Mucosa of stomach (tissue), 1 donor: ENCODE measurements around the gene SIPA1L3.

ENCODE experiments used
- H3K27me3 ChIP-seq: one replicate; pipeline ENCODE4 v1.7.0; 2013; ENCODE audit warnings: mild to moderate bottlenecking, low read length; ENCODE audit not compliant: control insufficient read depth, insufficient read depth
- H3K36me3 ChIP-seq: one replicate; pipeline ENCODE4 v1.7.0; 2013; ENCODE audit warnings: low read length; ENCODE audit not compliant: control insufficient read depth, insufficient read depth
- H3K4me1 ChIP-seq: one replicate; pipeline ENCODE4 v1.7.0; 2013; ENCODE audit warnings: mild to moderate bottlenecking, low read length; ENCODE audit not compliant: control insufficient read depth, insufficient read depth
- H3K4me3 ChIP-seq: one replicate; pipeline ENCODE4 v1.7.0; 2013; ENCODE audit warnings: low read length
- H3K9ac ChIP-seq: one replicate; pipeline ENCODE4 v1.7.0; 2013; ENCODE audit warnings: mild to moderate bottlenecking, low read length, moderate library complexity
- H3K9me3 ChIP-seq: one replicate; pipeline ENCODE4 v1.7.0; 2013; ENCODE audit warnings: mild to moderate bottlenecking, low read length, moderate library complexity; ENCODE audit not compliant: control insufficient read depth
- donor health status: Pancreatic carcinoma.

SIPA1L3 gene

DNA sequence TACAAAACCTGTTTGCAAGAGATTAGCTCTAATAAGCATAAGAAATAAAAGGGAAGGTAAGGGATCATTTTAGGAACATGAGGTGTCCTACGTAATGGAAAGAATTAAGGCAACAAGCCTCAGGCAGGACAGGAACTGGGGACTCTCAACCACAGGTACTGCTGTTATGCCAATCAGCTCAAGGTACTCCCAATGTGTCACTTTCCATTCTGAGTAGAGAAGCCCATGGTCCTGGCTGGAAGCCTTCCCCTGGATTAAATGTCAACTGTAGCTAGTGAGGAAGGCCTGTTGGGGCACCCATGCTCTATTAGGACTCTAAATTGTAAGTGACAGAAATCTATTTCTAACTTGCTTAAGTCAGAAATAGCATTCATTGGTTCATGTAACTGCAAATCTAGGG, 182.4 kb downstream of the SIPA1L3 start:
- H3K9me3 ChIP-seq, result no peaks in the 10 kb centered on the region
- no peaks in the 10 kb centered on the region for H3K4me1 ChIP-seq
- H3K27me3 ChIP-seq, result no peaks in the 10 kb centered on the region
- H3K36me3 ChIP-seq, result peaks cover 5% of the 10 kb centered on the region
- H3K9ac ChIP-seq, result no peak overlapping the region
- H3K4me3 ChIP-seq, result no peak overlapping the region

DNA sequence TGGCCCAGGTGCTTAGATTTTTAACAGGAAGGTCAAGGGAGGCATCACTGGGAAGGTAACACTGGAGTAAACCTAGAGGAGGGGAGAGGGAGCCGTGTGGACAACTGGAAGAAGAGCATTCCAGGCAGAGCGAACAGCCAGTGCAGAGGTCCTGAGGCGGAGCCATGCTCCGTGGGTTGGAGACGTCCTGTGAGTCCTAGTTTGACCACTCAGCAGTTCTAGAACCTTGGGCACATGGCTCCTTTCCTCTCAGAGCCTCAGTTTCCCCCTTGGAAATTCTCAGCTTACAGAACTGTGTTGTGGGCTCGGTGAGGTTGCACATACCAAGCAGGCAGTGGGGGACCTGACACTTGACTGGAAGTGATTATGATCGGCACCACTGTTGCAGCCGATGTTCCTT, 186.1 kb downstream of the SIPA1L3 start:
- peaks cover 5% of the 10 kb centered on the region for H3K36me3 ChIP-seq
- H3K9me3 ChIP-seq, result no peaks in the 10 kb centered on the region
- no peaks in the 10 kb centered on the region for H3K27me3 ChIP-seq
- no peaks in the 10 kb centered on the region for H3K4me1 ChIP-seq
- no peak overlapping the region for H3K9ac ChIP-seq
- H3K4me3 ChIP-seq, result no peak overlapping the region

DNA sequence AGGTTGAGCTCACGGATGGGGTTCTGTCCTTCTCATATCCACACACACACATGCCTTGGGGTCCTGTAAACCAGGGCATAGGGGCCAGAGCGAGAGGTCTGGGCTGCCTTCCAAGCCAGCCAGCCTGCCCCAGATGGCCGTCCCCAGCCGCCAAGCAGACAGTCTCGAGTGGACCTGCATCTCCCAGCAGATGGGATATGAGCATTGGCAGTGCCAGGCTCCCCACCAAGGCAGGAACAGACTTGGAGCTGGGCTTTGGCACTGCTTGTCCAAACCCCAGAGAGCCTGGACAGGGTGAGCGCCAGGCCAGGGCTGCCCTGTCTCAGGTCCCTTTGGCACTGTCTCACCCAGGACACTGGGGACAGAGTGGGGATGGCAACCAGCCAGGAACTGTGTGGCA, 186.6 kb downstream of the SIPA1L3 start:
- Histone ChIP-seq H3K4me1 (no peaks in the 10 kb centered on the region), H3K9me3 (no peaks in the 10 kb centered on the region), H3K9ac (no peak overlapping the region), H3K36me3 (peaks cover 5% of the 10 kb centered on the region), H3K4me3 (no peak overlapping the region), H3K27me3 (no peaks in the 10 kb centered on the region)

- Histone ChIP-seq H3K36me3 (peaks cover 5% of the 10 kb centered on the region), H3K9me3 (no peaks in the 10 kb centered on the region), H3K27me3 (no peaks in the 10 kb centered on the region), H3K9ac (no peak overlapping the region), H3K4me3 (no peak overlapping the region), H3K4me1 (no peaks in the 10 kb centered on the region)
These were observed 188.7 kb downstream of the SIPA1L3 start for GRCh38 chr19:38095411-38096308.

DNA sequence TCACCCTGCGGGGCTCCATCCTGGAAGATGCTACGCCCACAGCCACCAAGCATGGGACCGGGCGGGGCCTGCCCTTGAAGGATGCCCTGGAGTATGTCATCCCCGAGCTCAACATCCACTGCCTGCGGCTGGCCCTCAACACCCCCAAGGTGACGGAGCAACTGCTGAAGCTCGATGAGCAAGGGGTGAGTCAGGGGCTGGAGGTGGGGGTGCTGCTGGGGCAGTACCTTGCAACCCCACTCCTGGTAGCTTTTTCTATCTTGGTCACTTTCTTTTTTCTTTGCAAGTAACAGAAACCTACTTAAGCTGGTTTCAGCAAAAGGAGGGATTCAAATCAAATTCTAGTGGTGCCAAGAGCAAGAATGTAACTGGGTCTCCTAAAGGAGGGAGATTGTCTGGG, 193.0 kb downstream of the SIPA1L3 start:
- H3K4me1 ChIP-seq, result no peaks in the 10 kb centered on the region

DNA sequence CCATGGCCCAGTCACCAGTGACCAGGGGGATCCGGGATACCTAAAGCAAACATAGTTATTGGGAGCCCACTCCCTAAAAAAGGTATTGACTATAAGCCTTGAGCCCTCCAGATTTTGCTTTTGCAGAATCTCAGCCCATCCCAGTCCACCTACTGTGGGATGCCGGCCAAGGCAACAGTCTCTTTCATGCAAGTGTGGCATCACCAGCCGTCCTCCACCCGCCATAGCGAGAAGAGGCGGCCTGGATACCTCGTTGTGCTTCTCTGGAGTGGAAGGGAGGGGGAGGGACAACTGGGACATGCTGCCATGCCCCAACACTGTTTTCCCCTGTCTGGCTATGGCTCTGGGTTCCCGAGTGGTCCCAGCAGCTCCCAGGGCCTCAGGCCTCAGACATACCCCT, 193.6 kb downstream of the SIPA1L3 start:
- Histone ChIP-seq H3K9me3 (no peaks in the 10 kb centered on the region), H3K4me3 (no peak overlapping the region), H3K36me3 (peaks cover 10% of the 10 kb centered on the region), H3K27me3 (no peaks in the 10 kb centered on the region), H3K9ac (no peak overlapping the region), H3K4me1 (no peaks in the 10 kb centered on the region)

More for the DNA sequence above, 193.0 kb downstream of the SIPA1L3 start:
- H3K27me3 ChIP-seq, result no peaks in the 10 kb centered on the region
- no peaks in the 10 kb centered on the region for H3K9me3 ChIP-seq
- H3K36me3 ChIP-seq, result peaks cover 5% of the 10 kb centered on the region
- no peak overlapping the region for H3K9ac ChIP-seq
- no peak overlapping the region for H3K4me3 ChIP-seq

DNA sequence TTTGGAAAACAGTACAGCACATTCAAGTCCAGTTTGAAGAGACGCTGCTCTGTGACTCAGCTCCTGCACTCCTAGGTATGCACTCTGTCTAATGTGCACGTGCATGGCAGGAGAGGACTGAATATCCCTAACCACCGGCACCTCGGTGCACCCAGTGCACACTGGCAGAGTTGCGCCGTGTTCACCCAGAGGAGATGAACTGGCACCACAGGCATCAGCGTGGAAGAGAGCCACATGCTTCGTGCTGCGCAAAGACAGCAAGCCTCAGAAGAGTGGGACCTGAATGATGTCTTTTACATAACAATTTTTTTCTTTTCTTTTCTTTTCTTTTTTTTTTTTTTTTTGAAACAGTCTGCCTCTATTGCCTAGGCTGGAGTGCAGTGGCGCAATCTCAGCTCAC, 194.7 kb downstream of the SIPA1L3 start:
- no peak overlapping the region for H3K9ac ChIP-seq
- no peaks in the 10 kb centered on the region for H3K27me3 ChIP-seq
- no peak overlapping the region for H3K4me3 ChIP-seq
- H3K9me3 ChIP-seq, result no peaks in the 10 kb centered on the region
- no peaks in the 10 kb centered on the region for H3K4me1 ChIP-seq
- H3K36me3 ChIP-seq, result peaks cover 18% of the 10 kb centered on the region

GRCh38 chr19:38105574-38105973, 198.6 kb downstream of the SIPA1L3 start:
- Histone ChIP-seq H3K4me1 (no peaks in the 10 kb centered on the region), H3K9ac (no peak overlapping the region), H3K9me3 (no peaks in the 10 kb centered on the region), H3K4me3 (no peak overlapping the region), H3K36me3 (peaks cover 29% of the 10 kb centered on the region), H3K27me3 (no peaks in the 10 kb centered on the region)

GRCh38 chr19:38107129-38107528, 200.1 kb downstream of the SIPA1L3 start:
- H3K4me3 ChIP-seq, result no peak overlapping the region
- H3K9me3 ChIP-seq, result no peaks in the 10 kb centered on the region
- peaks cover 33% of the 10 kb centered on the region for H3K36me3 ChIP-seq
- H3K4me1 ChIP-seq, result no peaks in the 10 kb centered on the region
- no peak overlapping the region for H3K9ac ChIP-seq
- no peaks in the 10 kb centered on the region for H3K27me3 ChIP-seq

- Histone ChIP-seq H3K4me3 (no peak overlapping the region), H3K36me3 (peaks cover 20% of the 10 kb centered on the region)
These were observed 204.9 kb downstream of the SIPA1L3 start for GRCh38 chr19:38111898-38112297.

GRCh38 chr19:38114651-38115050, 207.6 kb downstream of the SIPA1L3 start:
- no peaks in the 10 kb centered on the region for H3K27me3 ChIP-seq
- H3K9me3 ChIP-seq, result no peaks in the 10 kb centered on the region
- H3K4me3 ChIP-seq, result no peak overlapping the region
- no peaks in the 10 kb centered on the region for H3K4me1 ChIP-seq
- H3K9ac ChIP-seq, result no peak overlapping the region
- H3K36me3 ChIP-seq, result peaks cover 24% of the 10 kb centered on the region

More at GRCh38 chr19:38111898-38112297, 204.9 kb downstream of the SIPA1L3 start:
- no peaks in the 10 kb centered on the region for H3K9me3 ChIP-seq
- no peak overlapping the region for H3K9ac ChIP-seq
- H3K27me3 ChIP-seq, result no peaks in the 10 kb centered on the region
- H3K4me1 ChIP-seq, result no peaks in the 10 kb centered on the region

- Histone ChIP-seq H3K9me3 (no peaks in the 10 kb centered on the region), H3K4me3 (no peak overlapping the region), H3K36me3 (peaks cover 26% of the 10 kb centered on the region), H3K9ac (no peak overlapping the region), H3K4me1 (no peaks in the 10 kb centered on the region), H3K27me3 (no peaks in the 10 kb centered on the region)
These were observed 208.3 kb downstream of the SIPA1L3 start for GRCh38 chr19:38115271-38115802.
